ENCODE measurements around the gene ANAPC1. TPM values are rescaled to one million over a fixed set of nuclear protein-coding genes. Genes with fewer than 3 reads are reported as not detected.

Gene ANAPC1
- total RNA-seq, 4 donors from 2014 or later, result 6.8 to 70.4 (median 30.5) TPM

GRCh38 chr2:111903930-111904439, 20.0 kb upstream of the ANAPC1 start:
- intact Hi-C loops (cut with DNase I; ENCODE audit: low total_unique reads), result no loop called here
- peak overlapping the region in 1 of 2 donors; percentile 30 for H3K27ac ChIP-seq
- no peak for DNase-seq
- no peaks in the 10 kb centered on the region for H3K36me3 ChIP-seq
- no peak for TF ChIP-seq POLR2A (IDR thresholded peaks at IDR 0.05)
- TF ChIP-seq, protein P1, sequence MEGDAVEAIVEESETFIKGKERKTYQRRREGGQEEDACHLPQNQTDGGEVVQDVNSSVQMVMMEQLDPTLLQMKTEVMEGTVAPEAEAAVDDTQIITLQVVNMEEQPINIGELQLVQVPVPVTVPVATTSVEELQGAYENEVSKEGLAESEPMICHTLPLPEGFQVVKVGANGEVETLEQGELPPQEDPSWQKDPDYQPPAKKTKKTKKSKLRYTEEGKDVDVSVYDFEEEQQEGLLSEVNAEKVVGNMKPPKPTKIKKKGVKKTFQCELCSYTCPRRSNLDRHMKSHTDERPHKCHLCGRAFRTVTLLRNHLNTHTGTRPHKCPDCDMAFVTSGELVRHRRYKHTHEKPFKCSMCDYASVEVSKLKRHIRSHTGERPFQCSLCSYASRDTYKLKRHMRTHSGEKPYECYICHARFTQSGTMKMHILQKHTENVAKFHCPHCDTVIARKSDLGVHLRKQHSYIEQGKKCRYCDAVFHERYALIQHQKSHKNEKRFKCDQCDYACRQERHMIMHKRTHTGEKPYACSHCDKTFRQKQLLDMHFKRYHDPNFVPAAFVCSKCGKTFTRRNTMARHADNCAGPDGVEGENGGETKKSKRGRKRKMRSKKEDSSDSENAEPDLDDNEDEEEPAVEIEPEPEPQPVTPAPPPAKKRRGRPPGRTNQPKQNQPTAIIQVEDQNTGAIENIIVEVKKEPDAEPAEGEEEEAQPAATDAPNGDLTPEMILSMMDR (IDR thresholded peaks at IDR 0.05), result no peak
- H3K9me3 ChIP-seq, result no peaks in the 10 kb centered on the region
- H3K4me3 ChIP-seq, result no peak overlapping the region
- no peaks in the 10 kb centered on the region for H3K4me1 ChIP-seq
- no peaks in the 10 kb centered on the region for H3K27me3 ChIP-seq

GRCh38 chr2:111903516-111903915, 19.5 kb upstream of the ANAPC1 start:
- no peak overlapping the region for H3K27ac ChIP-seq
- no peaks in the 10 kb centered on the region for H3K36me3 ChIP-seq
- no peak for TF ChIP-seq POLR2A (IDR thresholded peaks at IDR 0.05)
- TF ChIP-seq, protein P1 (IDR thresholded peaks at IDR 0.05), result no peak
- H3K4me1 ChIP-seq, result no peaks in the 10 kb centered on the region
- no peak for DNase-seq
- H3K9me3 ChIP-seq, result no peaks in the 10 kb centered on the region
- no peak overlapping the region for H3K4me3 ChIP-seq
- H3K27me3 ChIP-seq, result no peaks in the 10 kb centered on the region
- intact Hi-C loops (cut with DNase I; ENCODE audit: low total_unique reads), result no loop called here

DNA sequence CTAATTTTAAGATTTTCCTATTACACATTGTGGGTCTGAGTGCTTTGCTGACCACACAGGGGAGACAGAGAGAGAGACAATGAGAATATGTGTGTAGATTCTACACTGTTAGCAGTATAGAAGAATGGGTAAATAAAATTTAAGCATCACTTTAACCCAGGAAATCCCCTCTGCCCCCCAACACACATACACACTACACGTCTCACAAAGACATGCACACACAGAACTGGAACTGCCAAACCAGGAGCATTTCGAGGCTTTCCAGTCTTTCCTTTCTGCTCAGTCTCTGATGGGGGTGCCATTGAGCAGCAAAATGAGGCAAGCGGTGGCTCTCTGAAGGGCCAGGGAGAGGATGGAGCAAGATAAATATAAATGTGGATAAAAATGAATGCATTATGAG, 16.9 kb upstream of the ANAPC1 start:
- Histone ChIP-seq H3K27ac (peak overlapping the region; percentile 87 to 96), H3K9me3 (no peaks in the 10 kb centered on the region), H3K36me3 (no peaks in the 10 kb centered on the region), H3K4me1 (peaks cover 4 to 5% of the 10 kb centered on the region in 2 donors), H3K4me3 (no peak overlapping the region), H3K27me3 (no peaks in the 10 kb centered on the region)
- intact Hi-C loops (cut with DNase I; ENCODE audit: low total_unique reads), result no loop called here
- no peak for DNase-seq
- TF ChIP-seq, protein P1 (IDR thresholded peaks at IDR 0.05), result peak in 2 of 4 experiments; percentile 18 to 34
- TF ChIP-seq POLR2A (IDR thresholded peaks at IDR 0.05), result no peak

DNA sequence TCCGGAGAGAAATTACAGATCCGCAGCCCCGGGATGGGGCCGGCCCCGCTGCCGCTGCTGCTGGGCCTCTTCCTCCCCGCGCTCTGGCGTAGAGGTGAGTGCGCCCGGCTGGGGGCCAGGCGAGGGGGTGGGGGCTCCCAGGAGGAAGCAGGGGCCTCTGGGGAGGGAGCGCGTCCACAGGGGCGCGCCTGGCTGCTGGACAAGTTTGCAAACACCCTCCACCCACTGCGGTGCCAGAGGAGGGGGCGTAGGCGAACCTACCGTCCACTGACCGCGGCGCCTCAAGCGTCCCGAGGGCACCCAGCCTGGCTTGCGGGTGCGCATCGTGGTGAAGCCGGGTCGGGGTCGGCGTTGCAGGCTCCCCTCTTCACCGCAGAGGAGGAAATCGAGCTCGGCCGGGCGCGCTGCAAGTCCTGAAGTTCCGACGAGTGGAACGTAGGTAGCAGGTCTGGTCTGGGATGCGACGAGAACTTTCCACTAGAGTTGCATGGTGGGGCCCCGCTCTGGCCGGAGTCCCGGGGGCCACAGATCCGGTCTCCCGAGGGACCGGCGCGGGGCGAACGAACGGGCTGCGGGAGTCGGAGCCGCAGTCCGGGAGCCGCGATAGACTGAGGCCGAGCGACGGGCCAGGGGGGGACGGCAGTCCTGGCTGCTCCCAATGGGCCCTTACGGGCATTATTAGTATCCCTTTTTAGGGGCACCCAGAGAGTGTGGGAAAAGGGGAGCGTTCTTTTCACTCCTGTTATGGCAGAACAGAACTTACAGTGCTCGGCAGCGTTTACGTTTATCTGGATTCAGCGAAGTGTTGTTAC, 14.9 kb upstream of the ANAPC1 start:
- Histone ChIP-seq H3K36me3 (no peaks in the 10 kb centered on the region), H3K4me1 (peaks cover 4 to 5% of the 10 kb centered on the region in 2 donors), H3K27ac (peak overlapping the region; percentile 87 to 96), H3K4me3 (peak overlapping the region; percentile 67 to 81), H3K9me3 (no peaks in the 10 kb centered on the region), H3K27me3 (no peaks in the 10 kb centered on the region)
- no peak for DNase-seq
- TF ChIP-seq, protein P1 (IDR thresholded peaks at IDR 0.05), result no peak
- no peak for TF ChIP-seq POLR2A (IDR thresholded peaks at IDR 0.05)
- intact Hi-C loops (cut with DNase I; ENCODE audit: low total_unique reads), result loop anchor here (5.0 kb wide), 1 partner anchor 148 kb away; no protein-coding TSS in a partner anchor
